ENCODE measurements around the gene SERPINC1. TPM values are rescaled to one million over a fixed set of nuclear protein-coding genes. Genes with fewer than 3 reads are reported as not detected.
"Not testable (repeated sequence)": the region's sequence is repeated elsewhere in the genome, so short reads cannot be mapped to it uniquely, and the experiment has no call there.

The SERPINC1 gene
- total and polyA plus RNA-seq, 10 of the 15 experiments (the other 5 are each of a cell fraction or from before 2014, with no cell fraction given) = 0.11 to 0.44 TPM; not detected in 8

- no peak for TF ChIP-seq CREM (IDR thresholded peaks at IDR 0.05; ENCODE audit: low read depth)
Observed at GRCh38 chr1:173860065-173860464, 57.1 kb downstream of the SERPINC1 start (continued).

GRCh38 chr1:173859547-173859946 is 57.6 kb downstream of the SERPINC1 start:
- H3K4me1 ChIP-seq (ENCODE audit: control insufficient read depth, insufficient read depth, low read length); FAIRE-seq; H3K4me2 ChIP-seq (ENCODE audit: control insufficient read depth, insufficient read depth); intact Hi-C loops (cut with micrococcal nuclease; ENCODE audit: unreplicated experiment); H3K9me3 ChIP-seq (replicated peaks; ENCODE audit: control insufficient read depth, insufficient read depth, low read length); POLR2A ChIA-PET; H4K20me1 ChIP-seq (ENCODE audit: control insufficient read depth, insufficient read depth); H3K27ac ChIP-seq (ENCODE audit: control insufficient read depth, insufficient read depth); H3K79me2 ChIP-seq (ENCODE audit: control insufficient read depth, insufficient read depth, low read length); in situ Hi-C loops (cut with MboI); H3K27me3 ChIP-seq (replicated peaks in 1 of 2; ENCODE audit: control insufficient read depth in 2 of 2, insufficient read depth in 2 of 2, low read length in 1 of 2); H3K9ac ChIP-seq (ENCODE audit: control insufficient read depth, insufficient read depth, low read length); BruUV-seq (replicated peaks); H2AFZ ChIP-seq (ENCODE audit: control insufficient read depth, low read depth, low read length); ATAC-seq; DNase-seq (ENCODE audit: low read depth, low spot score); H3K4me3 ChIP-seq; SMC1A ChIA-PET (ENCODE audit: uncharacterized antibody, unreplicated experiment): not testable (repeated sequence)
- ChIA-PET CTCF (interaction anchor here (1.2 kb wide), 1 partner anchor 11 kb away, joined by 3 read pairs; no protein-coding TSS in a partner anchor), RAD21 (ENCODE audit: unreplicated experiment) (interaction anchor here (1.1 kb wide), 1 partner anchor 11 kb away, joined by 3 read pairs; no protein-coding TSS in a partner anchor)
- 97% methylated on average over 5 of the region's 5 CpGs for WGBS (ENCODE audit: insufficient coverage, insufficient replicate concordance, low lambda C conversion rate, missing lambda C conversion rate)
- peaks cover 1 to 18% of the 10 kb centered on the region in 2 experiments for H3K36me3 ChIP-seq (ENCODE audit: control insufficient read depth in 2 of 2, insufficient read depth in 2 of 2, low read length in 1 of 2)

- Histone ChIP-seq H3K4me3 (no peak overlapping the region), H3K36me3 (ENCODE audit: control insufficient read depth in 2 of 2, insufficient read depth in 2 of 2, low read length in 1 of 2) (peaks cover 1 to 10% of the 10 kb centered on the region in 2 experiments), H3K27ac (ENCODE audit: control insufficient read depth, insufficient read depth) (no peak overlapping the region), H3K79me2 (ENCODE audit: control insufficient read depth, insufficient read depth, low read length) (no peaks in the 10 kb centered on the region), H3K9ac (ENCODE audit: control insufficient read depth, insufficient read depth, low read length) (no peak overlapping the region), H4K20me1 (ENCODE audit: control insufficient read depth, insufficient read depth) (no peaks in the 10 kb centered on the region), H3K4me2 (ENCODE audit: control insufficient read depth, insufficient read depth) (no peak overlapping the region), H3K9me3 (replicated peaks; ENCODE audit: control insufficient read depth, insufficient read depth, low read length) (no peaks in the 10 kb centered on the region), H2AFZ (ENCODE audit: control insufficient read depth, low read depth, low read length) (no peak overlapping the region), H3K4me1 (ENCODE audit: control insufficient read depth, insufficient read depth, low read length) (no peaks in the 10 kb centered on the region), H3K27me3 (replicated peaks in 1 of 2; ENCODE audit: control insufficient read depth in 2 of 2, insufficient read depth in 2 of 2, low read length in 1 of 2) (no peaks in the 10 kb centered on the region)
- intact Hi-C loops (cut with micrococcal nuclease; ENCODE audit: unreplicated experiment) = no loop called here
- BruUV-seq (replicated peaks) = no TSS peak
- CTCF ChIA-PET = no interaction called here
- WGBS (ENCODE audit: insufficient coverage, insufficient replicate concordance, low lambda C conversion rate, missing lambda C conversion rate) = 96% methylated on average over 4 of the region's 4 CpGs
- peak; percentile 49 for FAIRE-seq
- ATAC-seq = no peak
- RAD21 ChIA-PET (ENCODE audit: unreplicated experiment) = interaction anchor here (0.6 kb wide), 1 partner anchor 10 kb away, joined by 3 read pairs; no protein-coding TSS in a partner anchor
- POLR2A ChIA-PET = no interaction called here
- SMC1A ChIA-PET (ENCODE audit: uncharacterized antibody, unreplicated experiment) = no interaction called here
- DNase-seq (ENCODE audit: low read depth, low spot score) = no peak
- no peak for TF ChIP-seq ZNF592 (IDR thresholded peaks at IDR 0.05)
- TF ChIP-seq ZNF217 (IDR thresholded peaks at IDR 0.05) = no peak
- no peak for TF ChIP-seq STAT1 (conservative IDR thresholded peaks at IDR 0.05)
- no peak for TF ChIP-seq RFX5 (IDR thresholded peaks at IDR 0.05; ENCODE audit: low read depth, low read length)
- in situ Hi-C loops (cut with MboI) = no loop called here
Observed at GRCh38 chr1:173857363-173857917, 59.7 kb downstream of the SERPINC1 start.

Data from GM12878 (cell line).